ENCODE data around the gene CNKSR1.

CNKSR1 gene

GRCh38 chr1:26160527-26161414 lies 16.5 kb upstream of the CNKSR1 start:
- no peak for DNase-seq

GRCh38 chr1:26161415-26162219 lies 15.7 kb upstream of the CNKSR1 start:
- DNase-seq, result no peak

GRCh38 chr1:26162220-26162709 lies 15.0 kb upstream of the CNKSR1 start:
- DNase-seq, result no peak

- no peak for DNase-seq
Observed at GRCh38 chr1:26163684-26164035, 13.6 kb upstream of the CNKSR1 start.

GRCh38 chr1:26164036-26164860 lies 13.0 kb upstream of the CNKSR1 start:
- DNase-seq, result no peak

- no peak for DNase-seq
Observed at GRCh38 chr1:26164861-26165842, 12.1 kb upstream of the CNKSR1 start.

- no peak for DNase-seq
Observed at GRCh38 chr1:26166719-26167281, 10.5 kb upstream of the CNKSR1 start.

GRCh38 chr1:26168410-26169197 lies 8.7 kb upstream of the CNKSR1 start, which contains the start of gene C1orf232:
Gene C1orf232, minus strand, starts transcription at chr1:26168963. Its CDS starts 464 bp downstream, at chr1:26168499.
- DNase-seq, result peak; percentile 26

- DNase-seq, result no peak
Observed at GRCh38 chr1:26169198-26169554, 8.1 kb upstream of the CNKSR1 start.

GRCh38 chr1:26169669-26170471 lies 7.4 kb upstream of the CNKSR1 start, which contains the start of gene ZNF593:
Gene ZNF593, plus strand, starts transcription at chr1:26169908. Its CDS starts 76 bp downstream, at chr1:26169984.
- DNase-seq, result peak; percentile 85

- no peak for DNase-seq
Observed at GRCh38 chr1:26170472-26170821, 6.8 kb upstream of the CNKSR1 start.

- DNase-seq, result no peak
Observed at GRCh38 chr1:26171084-26172072, 5.9 kb upstream of the CNKSR1 start, which contains the start of gene ZNF593OS. Gene ZNF593OS, minus strand, starts transcription at chr1:26171832. Its CDS starts 171 bp downstream, at chr1:26171661.

GRCh38 chr1:26175346-26175745 lies 1.9 kb upstream of the CNKSR1 start:
- DNase-seq, result no peak

GRCh38 chr1:26180010-26180506 lies 2.8 kb downstream of the CNKSR1 start:
- no peak for DNase-seq

GRCh38 chr1:26181586-26182382 lies 4.5 kb downstream of the CNKSR1 start:
- no peak for DNase-seq

GRCh38 chr1:26182383-26182696 lies 5.0 kb downstream of the CNKSR1 start:
- DNase-seq, result no peak

- no peak for DNase-seq
Observed at GRCh38 chr1:26184086-26184485, 6.8 kb downstream of the CNKSR1 start.
